NCI-H82 (cell line): ENCODE measurements around the gene NAAA.
"Not testable (repeated sequence)": the region's sequence is repeated elsewhere in the genome, so short reads cannot be mapped to it uniquely, and the experiment has no call there.

Source experiments
- DNase-seq: peaks from one replicate; lab custom pipeline; 2025; lab: John Stamatoyannopoulos, UW

Gene NAAA

DNA sequence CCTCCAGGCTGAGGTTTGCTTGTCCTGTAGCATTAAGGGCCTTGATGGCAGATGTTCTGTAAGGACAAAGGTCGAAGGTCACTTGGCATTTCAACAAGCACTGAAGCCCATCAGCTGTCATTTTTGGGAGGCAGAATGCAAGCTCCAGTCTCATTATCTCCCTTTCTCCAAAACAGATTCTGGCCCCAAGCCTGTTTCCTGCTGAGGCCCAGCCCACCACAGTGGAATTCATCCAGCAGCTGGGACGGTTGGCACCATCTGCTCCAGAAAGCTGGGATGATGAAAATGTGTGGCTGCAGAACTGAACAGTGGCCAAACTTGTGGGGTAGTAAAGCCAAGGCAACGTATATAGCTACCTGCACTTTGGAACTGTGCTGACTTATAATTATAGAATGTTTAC lies 20.9 kb downstream of the NAAA start:
- DNase-seq, result no peak

- DNase-seq, result peak; percentile 35
Measured at GRCh38 chr4:75916091-75916661, 24.6 kb downstream of the NAAA start.

GRCh38 chr4:75912968-75913367 lies 27.8 kb downstream of the NAAA start:
- DNase-seq, result no peak

- DNase-seq, result not testable (repeated sequence)
Measured at GRCh38 chr4:75910831-75911230, 30.0 kb downstream of the NAAA start.

DNA sequence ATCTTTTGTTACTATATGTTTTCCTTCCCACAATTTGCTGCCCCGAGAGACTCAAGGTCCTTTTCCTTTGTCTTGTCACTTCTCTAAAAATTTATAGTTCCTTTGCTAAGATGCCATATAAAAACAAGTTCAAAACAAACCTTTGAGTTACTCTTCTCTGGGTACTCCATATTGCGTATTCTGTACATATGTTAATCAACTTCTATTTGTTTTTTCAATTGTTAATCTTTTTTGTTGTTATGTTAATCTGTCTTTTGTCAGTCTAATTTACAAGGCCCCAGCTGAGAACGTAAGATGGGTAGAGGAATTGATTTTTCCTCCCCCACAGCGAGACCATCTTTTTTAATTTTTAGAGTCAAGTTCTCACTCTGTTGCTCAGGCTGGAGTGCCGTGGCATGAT lies 31.4 kb downstream of the NAAA start:
- no peak for DNase-seq

- no peak for DNase-seq
Measured at GRCh38 chr4:75908555-75908954, 32.3 kb downstream of the NAAA start.

GRCh38 chr4:75907966-75908365 lies 32.8 kb downstream of the NAAA start:
- no peak for DNase-seq

GRCh38 chr4:75904076-75904475 lies 36.7 kb downstream of the NAAA start:
- DNase-seq, result peak; percentile 12

DNA sequence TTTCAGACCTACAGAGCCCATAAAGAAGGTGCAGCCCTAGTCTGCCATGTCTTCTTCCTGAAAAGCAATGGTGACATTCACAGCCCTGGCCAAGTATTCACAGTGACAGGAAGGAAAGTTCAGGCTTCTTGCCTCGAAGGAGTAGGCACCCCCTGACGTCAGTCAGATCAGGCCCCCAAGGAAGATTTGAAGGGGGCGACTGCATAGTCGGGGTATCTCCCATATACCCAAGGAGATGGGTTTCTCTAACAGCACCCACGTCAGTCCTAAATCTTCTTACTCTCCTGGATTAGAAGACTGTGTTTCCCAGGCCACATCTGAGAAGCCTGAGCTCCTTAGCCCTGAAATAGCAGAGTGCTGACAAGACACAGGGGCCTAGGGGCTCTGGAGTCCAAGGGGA lies 38.5 kb downstream of the NAAA start, which contains the start of gene PPEF2:
Gene PPEF2 (minus strand): TSS at position 101 of the 400 bp plus-strand sequence. CDS start 6,127 bp downstream, outside the sequence.
- peak; percentile 37 for DNase-seq

DNA sequence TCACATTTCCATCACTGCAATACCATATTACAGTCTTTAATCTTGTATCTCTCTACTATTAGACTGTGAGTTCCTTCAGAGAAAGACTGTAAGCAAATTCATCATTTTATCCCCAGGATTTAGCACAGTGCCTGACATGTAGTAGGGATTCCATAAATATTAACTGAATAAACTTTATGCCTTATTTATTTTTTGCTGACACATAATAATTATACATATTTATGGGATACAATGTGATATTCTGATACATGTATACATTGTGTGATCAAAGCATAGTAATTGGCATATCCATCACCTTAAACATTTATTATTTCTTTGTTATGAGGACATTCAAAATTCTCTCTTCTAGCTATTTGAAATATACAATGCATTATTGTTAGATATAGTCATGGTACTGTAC lies 42.3 kb downstream of the NAAA start:
- no peak for DNase-seq

- peak; percentile 60 for DNase-seq
Measured at GRCh38 chr4:75895744-75896314, 45.0 kb downstream of the NAAA start.

GRCh38 chr4:75892508-75892907 lies 48.3 kb downstream of the NAAA start:
- DNase-seq, result peak; percentile 89

- peak; percentile 7 for DNase-seq
Measured at GRCh38 chr4:75891611-75892010, 49.2 kb downstream of the NAAA start.

GRCh38 chr4:75889537-75890199 lies 51.1 kb downstream of the NAAA start:
- peak; percentile 65 for DNase-seq

GRCh38 chr4:75886104-75886503 lies 54.7 kb downstream of the NAAA start:
- no peak for DNase-seq

- no peak for DNase-seq
Measured at GRCh38 chr4:75881476-75881875, 59.3 kb downstream of the NAAA start.

- DNase-seq, result no peak
Measured at GRCh38 chr4:75880278-75880677, 60.5 kb downstream of the NAAA start.

DNA sequence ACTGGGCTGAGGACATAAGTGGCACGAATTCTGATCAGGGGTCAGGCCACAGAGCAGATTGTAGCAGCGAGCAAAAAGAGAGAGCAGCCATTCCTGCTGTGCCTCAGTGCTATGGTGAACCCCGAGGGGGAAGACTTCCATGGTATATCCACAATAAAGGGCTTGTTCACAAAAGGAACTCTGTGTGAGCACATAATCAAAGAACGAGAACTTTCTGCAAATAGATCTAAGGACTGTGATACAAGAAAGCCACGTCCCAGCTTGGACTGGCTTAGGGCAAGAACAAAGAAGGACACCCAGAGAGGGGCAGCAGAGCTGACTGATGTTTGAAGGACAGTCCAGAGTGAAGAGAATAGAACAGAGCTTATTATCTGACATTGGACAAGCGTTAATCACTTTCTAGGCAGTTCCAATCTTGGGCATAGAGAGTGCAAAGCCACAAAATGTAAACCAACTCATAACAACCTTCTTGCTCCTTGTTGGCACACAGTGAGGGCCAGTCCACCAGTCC lies 62.5 kb downstream of the NAAA start:
- no peak for DNase-seq

- DNase-seq, result no peak
Measured at GRCh38 chr4:75876218-75876617, 64.6 kb downstream of the NAAA start.

- peak; percentile 3 for DNase-seq
Measured at GRCh38 chr4:75869100-75869499, 71.7 kb downstream of the NAAA start.

DNA sequence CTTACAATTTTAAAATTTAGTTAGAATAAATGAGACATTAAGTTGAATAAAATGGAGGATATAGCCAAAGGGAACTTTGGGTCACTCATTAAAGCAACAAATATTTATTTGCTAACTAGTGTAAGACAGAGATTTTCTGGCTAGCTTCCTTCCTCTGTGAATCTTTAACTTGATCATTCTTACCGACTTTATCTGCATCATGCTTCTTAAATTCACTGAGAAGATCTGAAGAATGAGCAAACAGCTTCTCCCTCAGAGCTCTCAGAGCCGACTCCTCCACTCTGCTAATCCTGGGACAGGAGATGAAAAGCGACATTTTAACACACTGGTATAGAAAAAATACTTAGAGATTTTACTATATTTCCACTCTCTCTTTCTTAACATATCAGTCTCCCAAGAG lies 73.7 kb downstream of the NAAA start:
- DNase-seq, result no peak
